Measurements from ENCODE around the gene KCNS1. TPM values are rescaled to one million over a fixed set of nuclear protein-coding genes. Genes with fewer than 3 reads are reported as not detected.

KCNS1 gene
- total RNA-seq, 1 experiment from 2014 or later, result not detected

GRCh38 chr20:45121388-45121787, 20.5 kb upstream of the KCNS1 start:
- intact Hi-C loops (cut with micrococcal nuclease), result no loop called here
- no peak overlapping the region for H3K9ac ChIP-seq (ENCODE audit: low read length)
- no peaks in the 10 kb centered on the region for H3K4me1 ChIP-seq (ENCODE audit: control insufficient read depth in 1 of 2, insufficient read depth in 2 of 2, low read length in 2 of 2)
- H3K27ac ChIP-seq (ENCODE audit: low read depth, low read length), result no peak overlapping the region
- ChIA-PET RAD21 (ENCODE audit: low non-redundant PET in 1 of 2, low total read pairs in 2 of 2, uncharacterized antibody in 2 of 2, unreplicated experiment in 2 of 2) (no interaction called here), CTCF (interaction anchor here (1.9 kb wide), 1 partner anchor 10 kb away, joined by 9 read pairs; no protein-coding TSS in a partner anchor), POLR2A (no interaction called here)
- no peak overlapping the region for H3K4me3 ChIP-seq (replicated peaks in 1 of 2; ENCODE audit: low read depth in 1 of 2, low read length in 2 of 2)
- H3K79me2 ChIP-seq (ENCODE audit: insufficient read depth, low read length), result no peaks in the 10 kb centered on the region
- H3K36me3 ChIP-seq (ENCODE audit: control insufficient read depth in 1 of 2, insufficient read depth in 2 of 2, low read length in 2 of 2), result no peaks in the 10 kb centered on the region
- H3K27me3 ChIP-seq (ENCODE audit: insufficient read depth, low read length), result no peaks in the 10 kb centered on the region
- H3K9me3 ChIP-seq (ENCODE audit: control insufficient read depth in 1 of 2, insufficient read depth in 1 of 2, low read depth in 1 of 2, low read length in 2 of 2), result no peaks in the 10 kb centered on the region
- no peak for ATAC-seq
- DNase-seq (ENCODE audit: low read depth, low spot score), result no peak
- H2AFZ ChIP-seq (ENCODE audit: low read depth, low read length, poor library complexity, severe bottlenecking), result no peak overlapping the region
- BruUV-seq (replicated peaks), result no TSS peak
- H4K20me1 ChIP-seq (ENCODE audit: insufficient read depth), result no peaks in the 10 kb centered on the region
- TF ChIP-seq EZH2 (IDR thresholded peaks at IDR 0.05) (no peak), CBX3 (IDR thresholded peaks at IDR 0.05; ENCODE audit: low read depth) (no peak), CEBPB (IDR thresholded peaks at IDR 0.05; ENCODE audit: low read depth) (no peak), SP1 (IDR thresholded peaks at IDR 0.05; ENCODE audit: low read depth) (no peak), FOSL1 (IDR thresholded peaks at IDR 0.05; ENCODE audit: low read depth) (no peak), REST (IDR thresholded peaks at IDR 0.05; ENCODE audit: low read depth) (no peak), ATF3 (IDR thresholded peaks at IDR 0.05) (no peak), SIN3A (IDR thresholded peaks at IDR 0.05; ENCODE audit: low read depth) (no peak), EGR1 (IDR thresholded peaks at IDR 0.05; ENCODE audit: low read depth) (no peak)
- H3K9me2 ChIP-seq (ENCODE audit: insufficient read depth), result no peaks in the 10 kb centered on the region
- H3K4me2 ChIP-seq (ENCODE audit: low read length), result no peak overlapping the region

Measured in HCT116 (cell line).